Measurements from ENCODE around the gene C2orf49.
A peak's percentile ranks its signal among the peaks of the same experiment; 100 is the strongest.

C2orf49 gene

GRCh38 chr2:105321875-105322646, 15.3 kb upstream of the C2orf49 start:
- no peak for DNase-seq

- peak; percentile 31 for DNase-seq
These were observed 14.2 kb upstream of the C2orf49 start for GRCh38 chr2:105323111-105323510.

GRCh38 chr2:105324101-105324500, 13.2 kb upstream of the C2orf49 start:
- peak; percentile 60 for DNase-seq

- DNase-seq = no peak
These were observed 12.6 kb upstream of the C2orf49 start for GRCh38 chr2:105324732-105325131.

GRCh38 chr2:105325389-105325963, 11.9 kb upstream of the C2orf49 start:
- peak; percentile 88 for DNase-seq

GRCh38 chr2:105327271-105327670, 10.1 kb upstream of the C2orf49 start:
- peak; percentile 50 for DNase-seq

- DNase-seq = no peak
These were observed 9.7 kb upstream of the C2orf49 start for GRCh38 chr2:105327690-105328089.

- peak; percentile 76 for DNase-seq
These were observed 8.8 kb upstream of the C2orf49 start for GRCh38 chr2:105328281-105329196.

- DNase-seq = peak; percentile 50
These were observed 8.2 kb upstream of the C2orf49 start for GRCh38 chr2:105329197-105329554.

GRCh38 chr2:105329561-105330495, 7.5 kb upstream of the C2orf49 start, which contains the start of gene TGFBRAP1:
TGFBRAP1 (minus strand) TSS chr2:105329735; CDS start chr2:105308301, 21,434 bp downstream.
- DNase-seq = peak; percentile 81

- DNase-seq = peak; percentile 37
These were observed 6.5 kb upstream of the C2orf49 start for GRCh38 chr2:105330681-105331375.

GRCh38 chr2:105334211-105334610, 3.1 kb upstream of the C2orf49 start:
- DNase-seq = peak; percentile 20

- DNase-seq = no peak
These were observed 1.9 kb upstream of the C2orf49 start for GRCh38 chr2:105335469-105335868.

- DNase-seq = no peak
These were observed 586 bp upstream of the C2orf49 start for GRCh38 chr2:105336786-105337121.

- DNase-seq = peak; percentile 39
These were observed 663 bp downstream of the C2orf49 start for GRCh38 chr2:105338020-105338385.

- no peak for DNase-seq
These were observed 2.1 kb downstream of the C2orf49 start for GRCh38 chr2:105339414-105339813.

GRCh38 chr2:105344704-105345345, 7.5 kb downstream of the C2orf49 start:
- peak; percentile 84 for DNase-seq

- no peak for DNase-seq
These were observed 19.8 kb downstream of the C2orf49 start for GRCh38 chr2:105357122-105357521.

GRCh38 chr2:105358593-105358992, 21.3 kb downstream of the C2orf49 start:
- DNase-seq = no peak

GRCh38 chr2:105361102-105361889, 24.0 kb downstream of the C2orf49 start:
- peak; percentile 77 for DNase-seq

All from hematopoietic multipotent progenitor cell treated with erythropoietin and hydrocortisone succinate and interleukin-3 and kit ligand, for 4 days (in vitro differentiated cells).